Endothelial cell of umbilical vein (primary cell): ENCODE results near the gene GPR155. TPM values are rescaled to one million over a fixed set of nuclear protein-coding genes. Genes with fewer than 3 reads are reported as not detected.

Experiments used
- BruUV-seq: library from RNA; stranded (reverse); fragments of 400-500 nt; replicated peaks from 2 replicates; lab custom pipeline; 2021; lab: Mats Ljungman, UMichigan
- CTCF ChIA-PET: fragments of 300-600, 350-600 bp; sonication (Branson Sonifier 250); formaldehyde crosslinking; loops from one replicate; lab custom pipeline; 2021; ENCODE audit warnings: antibody characterized with exemption, inconsistent platforms; lab: Charles Lee
- POLR2A ChIA-PET: fragments of 300-600, 350-600 bp; sonication (Branson Sonifier 250); formaldehyde crosslinking; loops from one replicate; lab custom pipeline; 2021; ENCODE audit warnings: antibody characterized with exemption, inconsistent platforms; lab: Charles Lee
- DNase-seq: peaks from one replicate; pipeline ENCODE4 v3.0.0-alpha.2; 2011; ENCODE audit warnings: low read depth, low spot score
- FAIRE-seq: peaks from 2 replicates; lab custom pipeline; 2011; peaks lifted over from hg19 to GRCh38; lab: Jason Lieb, UNC
- H2AFZ ChIP-seq: 2 replicates; pipeline ENCODE4 v1.6.0; 2012; ENCODE audit warnings: low read depth, low read length, control low read depth, inconsistent platforms
- H3K27ac ChIP-seq: 2 replicates; pipeline ENCODE4 v1.5.1; 2011; ENCODE audit warnings: low read depth, mild to moderate bottlenecking, control low read depth, low read length, moderate library complexity; ENCODE audit not compliant: insufficient read depth
- H3K27me3 ChIP-seq, 2 experiments: 2 replicates each; pipeline versions ENCODE4 v1.6.0 to v1.6.1; 2011; ENCODE audit warnings: low read length in 2 of 2, mixed read lengths in 1 of 2; ENCODE audit not compliant: control insufficient read depth in 2 of 2, insufficient read depth in 2 of 2
- H3K36me3 ChIP-seq, 2 experiments: 2 replicates in 1 of 2; 3 replicates in 1 of 2; pipeline ENCODE4 v1.5.1; 2011; ENCODE audit warnings: low read length in 2 of 2, mild to moderate bottlenecking in 1 of 2, moderate library complexity in 1 of 2; ENCODE audit not compliant: control insufficient read depth in 2 of 2, insufficient read depth in 2 of 2; ENCODE audit errors: extremely low read depth in 1 of 2
- H3K4me1 ChIP-seq: 3 replicates; pipeline ENCODE4 v1.5.1; 2011; ENCODE audit warnings: mild to moderate bottlenecking, low read length; ENCODE audit not compliant: control insufficient read depth, insufficient read depth; ENCODE audit errors: extremely low read depth
- H3K4me2 ChIP-seq: 2 replicates; pipeline ENCODE4 v1.6.1; 2011; ENCODE audit warnings: low read length, control low read depth, mixed read lengths; ENCODE audit not compliant: insufficient read depth
- H3K4me3 ChIP-seq, 3 experiments: fragments of 200-600 bp in 1 of 3; sonication (generic), shearing (Covaris generic) in 1 of 3; replicated peaks in 1 of 3; 2 replicates each; pipeline ENCODE4 v1.5.1; 2011 to 2016; ENCODE audit warnings: control low read depth in 3 of 3, low read length in 3 of 3, mild to moderate bottlenecking in 2 of 3, inconsistent platforms in 1 of 3, low read depth in 1 of 3, moderate library complexity in 1 of 3; ENCODE audit not compliant: insufficient read depth in 1 of 3
- H3K79me2 ChIP-seq: 2 replicates; pipeline ENCODE4 v1.6.0; 2012; ENCODE audit warnings: low read length, inconsistent platforms; ENCODE audit not compliant: control insufficient read depth, insufficient read depth
- H3K9ac ChIP-seq: replicated peaks from 2 replicates; pipeline ENCODE3; 2011; ENCODE audit warnings: low read length, control low read depth; ENCODE audit not compliant: insufficient read depth; ENCODE audit errors: extremely low read depth
- H3K9me1 ChIP-seq: replicated peaks from 3 replicates; pipeline ENCODE4 v1.6.0; 2011; ENCODE audit warnings: mild to moderate bottlenecking, low read length; ENCODE audit not compliant: control insufficient read depth, insufficient read depth; ENCODE audit errors: extremely low read depth
- H3K9me3 ChIP-seq: replicated peaks from 2 replicates; pipeline ENCODE4 v1.5.1; 2012; ENCODE audit warnings: low read length, inconsistent platforms; ENCODE audit not compliant: control insufficient read depth, insufficient read depth
- H4K20me1 ChIP-seq: replicated peaks from 2 replicates; pipeline ENCODE3; 2011; ENCODE audit warnings: mild to moderate bottlenecking, low read length; ENCODE audit not compliant: control insufficient read depth, insufficient read depth; ENCODE audit errors: extremely low read depth
- EZH2 ChIP-seq: IDR thresholded peaks from 2 replicates; pipeline ENCODE4 v1.6.1; 2012; ENCODE audit warnings: borderline replicate concordance, low read depth, mild to moderate bottlenecking, moderate library complexity, low read length, inconsistent platforms; ENCODE audit not compliant: severe bottlenecking
- FOS ChIP-seq: IDR thresholded peaks from 2 replicates; pipeline ENCODE4 v1.6.1; 2011; ENCODE audit warnings: mild to moderate bottlenecking, low read length, moderate library complexity, borderline replicate concordance; ENCODE audit not compliant: insufficient read depth
- GATA2 ChIP-seq: IDR thresholded peaks from 2 replicates; pipeline ENCODE4 v1.7.0; 2011; ENCODE audit warnings: low read depth, mild to moderate bottlenecking, moderate library complexity, mixed read lengths, low read length; ENCODE audit not compliant: insufficient read length, insufficient read depth
- JUN ChIP-seq: IDR thresholded peaks from 2 replicates; pipeline ENCODE4 v1.6.1; 2011; ENCODE audit warnings: borderline replicate concordance, low read depth; ENCODE audit not compliant: insufficient read length, insufficient read depth
- MYC ChIP-seq: IDR thresholded peaks from one replicate; pipeline ENCODE4 v1.6.1; 2011; ENCODE audit warnings: mild to moderate bottlenecking, low read depth, low read length
- POLR2A ChIP-seq: IDR thresholded peaks from 2 replicates; pipeline ENCODE4 v1.6.1; 2012; ENCODE audit warnings: low read depth, mild to moderate bottlenecking, control low read depth, low read length
- POLR2AphosphoS5 ChIP-seq: IDR thresholded peaks from 2 replicates; pipeline ENCODE4 v1.6.1; 2012; ENCODE audit warnings: low read depth, mild to moderate bottlenecking, control low read depth, low read length, moderate library complexity; ENCODE audit not compliant: insufficient read depth
- dilution Hi-C: fragments of 300-500 bp; cut with MboI; formaldehyde crosslinking; loops from one replicate; pipeline ENCODE4 v1.15.0; 2019; ENCODE audit warnings: low sequenced_read_pairs; ENCODE audit not compliant: extremely low pct_ligation_motif_present
- intact Hi-C: fragments of 100-400 bp; cut with micrococcal nuclease; formaldehyde crosslinking; loops from one replicate; pipeline ENCODE4 v1.10.0; 2022
- polyA plus RNA-seq, 4 experiments: library from polyadenylated mRNA; depleted of rRNA in 3 of 4; stranded (reverse) in 3 of 4; unstranded in 1 of 4; fragments of >200 nt; gene quantifications; 2 replicates each; pipeline versions ENCODE4 v1.2.1 to v1.2.3, GENCODE V29; 2011 to 2012; ENCODE audit warnings: missing spikeins in 1 of 4
- total RNA-seq: library from RNA; stranded (reverse); gene quantifications from 2 replicates; pipeline ENCODE4 v1.2.3, GENCODE V29; 2021
- TF ChIP-seq, protein P1 (sequence below): IDR thresholded peaks from 2 replicates; pipeline ENCODE4 v1.6.1; 2011; ENCODE audit not compliant: insufficient read depth, insufficient read length
- TF ChIP-seq, protein P2 (sequence below), 2 donors: IDR thresholded peaks; 1 replicate in 1 of 2; 2 replicates in 1 of 2; pipeline ENCODE4 v1.5.1; 2011; ENCODE audit warnings: low read length in 2 of 2, mild to moderate bottlenecking in 2 of 2, moderate library complexity in 2 of 2, control low read depth in 1 of 2, inconsistent platforms in 1 of 2, low read depth in 1 of 2; ENCODE audit not compliant: insufficient read depth in 1 of 2; ENCODE audit errors: extremely low read depth in 1 of 2

Gene GPR155
- total and polyA plus RNA-seq, 2 donors (not counting 3 experiments of a cell fraction or from before 2014, with no cell fraction given) = 0.62 to 1.7 TPM

DNA sequence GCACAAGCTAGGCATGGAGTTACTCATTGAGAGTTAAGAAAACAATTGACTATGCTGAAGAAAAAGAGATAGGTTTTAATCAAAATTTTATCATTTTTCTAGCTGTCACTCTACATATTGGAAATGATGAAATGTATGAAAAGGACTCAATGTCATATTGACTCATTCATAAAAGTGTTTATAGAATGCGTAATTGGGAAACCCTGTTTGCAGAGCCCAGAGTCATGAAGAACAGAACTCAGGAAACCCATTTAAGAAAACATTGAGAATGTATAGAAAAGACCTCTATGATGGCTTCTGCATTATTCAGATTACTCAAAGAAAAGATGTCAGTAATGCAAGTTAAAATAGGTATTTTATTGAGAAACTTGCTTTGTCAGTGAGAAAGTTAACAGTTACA is 54.9 kb downstream of the GPR155 start:
- peaks cover 0 to 1% of the 10 kb centered on the region in 2 experiments for H3K36me3 ChIP-seq
- H3K4me2 ChIP-seq = no peak overlapping the region
- no peak for TF ChIP-seq FOS
- TF ChIP-seq EZH2 = no peak
- TF ChIP-seq JUN = no peak
- TF ChIP-seq POLR2AphosphoS5 = no peak
- TF ChIP-seq, protein P1, sequence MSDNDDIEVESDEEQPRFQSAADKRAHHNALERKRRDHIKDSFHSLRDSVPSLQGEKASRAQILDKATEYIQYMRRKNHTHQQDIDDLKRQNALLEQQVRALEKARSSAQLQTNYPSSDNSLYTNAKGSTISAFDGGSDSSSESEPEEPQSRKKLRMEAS = no peak
- TF ChIP-seq MYC = no peak
- TF ChIP-seq POLR2A = no peak
- TF ChIP-seq, protein P2, sequence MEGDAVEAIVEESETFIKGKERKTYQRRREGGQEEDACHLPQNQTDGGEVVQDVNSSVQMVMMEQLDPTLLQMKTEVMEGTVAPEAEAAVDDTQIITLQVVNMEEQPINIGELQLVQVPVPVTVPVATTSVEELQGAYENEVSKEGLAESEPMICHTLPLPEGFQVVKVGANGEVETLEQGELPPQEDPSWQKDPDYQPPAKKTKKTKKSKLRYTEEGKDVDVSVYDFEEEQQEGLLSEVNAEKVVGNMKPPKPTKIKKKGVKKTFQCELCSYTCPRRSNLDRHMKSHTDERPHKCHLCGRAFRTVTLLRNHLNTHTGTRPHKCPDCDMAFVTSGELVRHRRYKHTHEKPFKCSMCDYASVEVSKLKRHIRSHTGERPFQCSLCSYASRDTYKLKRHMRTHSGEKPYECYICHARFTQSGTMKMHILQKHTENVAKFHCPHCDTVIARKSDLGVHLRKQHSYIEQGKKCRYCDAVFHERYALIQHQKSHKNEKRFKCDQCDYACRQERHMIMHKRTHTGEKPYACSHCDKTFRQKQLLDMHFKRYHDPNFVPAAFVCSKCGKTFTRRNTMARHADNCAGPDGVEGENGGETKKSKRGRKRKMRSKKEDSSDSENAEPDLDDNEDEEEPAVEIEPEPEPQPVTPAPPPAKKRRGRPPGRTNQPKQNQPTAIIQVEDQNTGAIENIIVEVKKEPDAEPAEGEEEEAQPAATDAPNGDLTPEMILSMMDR (IDR thresholded peaks at IDR 0.05; ENCODE audit: extremely low read depth in 1 of 2, insufficient read depth in 1 of 2, low read depth in 1 of 2, low read length in 2 of 2) = no peak
- no peak for TF ChIP-seq GATA2
- H3K27ac ChIP-seq = no peak overlapping the region
- dilution Hi-C loops = no loop called here
- POLR2A ChIA-PET = no interaction called here
- no peak overlapping the region for H3K4me3 ChIP-seq
- no peak overlapping the region for H3K9ac ChIP-seq
- CTCF ChIA-PET = interaction anchor here (1.6 kb wide), 1 partner anchor 11 kb away, joined by 4 read pairs; no protein-coding TSS in a partner anchor
- DNase-seq (no peak), FAIRE-seq (no peak)
- no peaks in the 10 kb centered on the region for H3K79me2 ChIP-seq
- H3K27me3 ChIP-seq = no peaks in the 10 kb centered on the region
- no TSS peak for BruUV-seq
- H2AFZ ChIP-seq = no peak overlapping the region
- H3K4me1 ChIP-seq = peaks cover 11% of the 10 kb centered on the region
- intact Hi-C loops = no loop called here
- no peaks in the 10 kb centered on the region for H3K9me3 ChIP-seq
- no peaks in the 10 kb centered on the region for H3K9me1 ChIP-seq
- H4K20me1 ChIP-seq = no peaks in the 10 kb centered on the region
